Activated CD8-positive, alpha-beta memory T cell treated with anti-CD3 and anti-CD28 coated beads for 4 hours (primary cell): ENCODE data around the gene NAV2.
"Not testable (repeated sequence)": the region's sequence is repeated elsewhere in the genome, so short reads cannot be mapped to it uniquely, and the experiment has no call there.

ENCODE experiments used
- DNase-seq, 2 donors: peaks; one replicate each; pipeline ENCODE4 v3.0.0-alpha.2; 2020; ENCODE audit warnings: low read depth in 2 of 2

NAV2 gene

DNA sequence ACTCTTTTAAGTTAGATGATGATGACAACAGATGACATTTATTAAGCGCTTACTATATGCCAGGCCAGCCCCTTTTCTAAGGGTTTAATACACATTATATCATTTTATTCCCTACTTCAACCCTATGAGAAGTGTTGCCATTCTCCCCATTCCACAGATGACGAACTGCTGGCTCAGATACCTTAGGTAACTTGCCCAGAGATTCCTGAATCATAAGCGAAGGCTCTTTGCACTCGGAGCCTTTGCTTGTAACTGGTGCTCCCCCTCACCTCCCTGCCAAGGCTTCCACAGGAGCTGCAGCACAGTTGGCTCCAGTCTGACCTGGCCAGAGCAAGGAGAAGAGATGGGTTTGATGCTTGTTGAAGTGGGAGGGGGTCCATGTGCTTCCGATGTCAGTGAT lies 404.7 kb downstream of the NAV2 start:
- DNase-seq = no peak

GRCh38 chr11:20118209-20118608 lies 405.6 kb downstream of the NAV2 start:
- DNase-seq = no peak

GRCh38 chr11:20119315-20119714 lies 406.7 kb downstream of the NAV2 start:
- DNase-seq = no peak

DNA sequence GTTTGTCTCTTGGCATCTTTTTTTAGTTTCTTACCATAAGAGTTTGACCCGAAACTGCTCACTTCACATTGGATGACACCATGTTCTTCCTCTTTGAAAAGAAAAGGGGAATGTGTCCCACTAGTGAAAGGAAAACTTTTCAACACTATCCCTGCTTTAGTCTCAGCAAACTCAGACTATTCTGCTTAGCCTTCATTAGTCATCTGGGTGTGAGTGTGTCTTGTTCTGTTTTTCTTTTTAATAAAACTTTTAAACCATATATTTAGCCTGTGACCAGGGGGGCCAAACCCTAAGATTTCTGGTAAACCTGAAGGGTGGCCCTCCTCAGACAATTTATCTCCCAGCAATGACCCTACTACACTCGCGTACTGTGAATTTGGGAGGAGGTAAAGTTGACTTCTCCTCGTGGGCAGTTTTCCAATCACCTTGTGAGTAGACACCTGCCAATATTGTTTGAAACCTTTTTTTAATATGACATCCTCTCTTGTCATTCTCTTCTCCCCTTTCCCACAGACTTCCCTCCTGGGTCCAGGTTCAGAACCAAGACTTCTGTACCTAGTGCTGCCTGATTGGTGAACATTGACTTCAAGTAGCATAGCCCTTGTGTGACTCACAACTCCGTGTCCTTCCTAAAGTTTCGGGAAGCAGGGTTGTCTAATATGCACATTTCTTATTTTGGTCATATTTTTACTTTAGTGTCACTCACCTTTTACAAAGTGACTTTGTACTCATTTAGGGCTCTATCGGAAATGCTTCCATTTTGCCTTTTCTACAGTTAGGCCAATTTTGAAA lies 407.7 kb downstream of the NAV2 start:
- no peak for DNase-seq

GRCh38 chr11:20122131-20122530 lies 409.5 kb downstream of the NAV2 start:
- no peak for DNase-seq

GRCh38 chr11:20125927-20126326 lies 413.3 kb downstream of the NAV2 start:
- no peak for DNase-seq

GRCh38 chr11:20126724-20127123 lies 414.1 kb downstream of the NAV2 start:
- no peak for DNase-seq

DNA sequence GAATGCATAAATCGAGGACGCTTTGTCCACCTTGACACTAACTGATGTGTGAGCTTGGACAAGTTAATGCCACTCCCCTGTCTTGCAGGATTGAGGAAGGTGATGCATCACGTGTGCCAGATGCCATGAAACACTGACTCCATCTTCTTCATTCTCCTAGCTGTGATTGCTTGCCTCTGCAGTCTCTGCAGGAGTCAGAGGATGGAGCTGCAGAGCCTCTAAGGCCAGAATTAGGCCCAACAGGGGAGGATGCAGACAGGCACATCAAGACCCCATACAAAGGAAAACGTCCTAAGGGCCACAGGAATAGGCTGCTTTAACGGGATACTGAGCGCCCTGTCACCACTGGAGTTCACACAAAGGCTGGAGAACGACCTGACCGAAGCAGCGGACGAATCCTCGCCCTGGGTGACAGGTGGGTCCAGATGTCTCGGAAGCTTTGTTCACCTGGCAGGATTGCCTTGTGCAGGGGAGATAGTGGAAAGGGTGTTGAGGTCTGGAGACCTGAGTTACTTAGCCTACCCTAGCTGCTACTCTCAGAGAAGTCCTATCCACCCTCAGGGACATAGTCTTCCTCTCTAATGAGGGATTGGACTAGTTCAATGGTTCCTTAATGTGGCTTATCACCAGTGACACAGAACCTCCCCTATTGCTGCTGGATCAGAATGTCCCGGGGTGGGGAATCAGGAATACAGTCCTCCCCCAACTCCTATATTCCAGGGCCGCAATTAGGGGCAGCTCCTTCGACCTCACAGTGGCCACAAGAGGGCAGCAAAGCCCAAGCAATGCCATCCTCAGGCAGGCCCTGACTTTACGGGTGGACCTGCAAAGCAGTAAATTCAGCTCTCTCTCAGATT lies 415.3 kb downstream of the NAV2 start:
- DNase-seq = peak; percentile 43 to 57

DNA sequence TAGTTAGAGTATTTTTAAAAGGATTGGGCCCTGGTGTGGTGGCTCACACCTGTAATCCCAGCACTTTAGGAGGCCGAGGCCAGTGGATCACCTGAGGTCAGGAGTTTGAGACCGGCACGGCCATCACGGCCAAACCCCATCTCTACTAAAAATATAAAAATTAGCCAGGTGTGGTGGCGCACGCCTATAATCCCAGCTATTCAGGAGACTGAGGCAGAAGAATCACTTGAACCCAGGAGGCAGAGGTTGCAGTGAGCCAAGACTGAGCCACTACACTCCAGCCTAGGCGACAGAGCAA lies 415.8 kb downstream of the NAV2 start:
- DNase-seq = not testable (repeated sequence)

DNA sequence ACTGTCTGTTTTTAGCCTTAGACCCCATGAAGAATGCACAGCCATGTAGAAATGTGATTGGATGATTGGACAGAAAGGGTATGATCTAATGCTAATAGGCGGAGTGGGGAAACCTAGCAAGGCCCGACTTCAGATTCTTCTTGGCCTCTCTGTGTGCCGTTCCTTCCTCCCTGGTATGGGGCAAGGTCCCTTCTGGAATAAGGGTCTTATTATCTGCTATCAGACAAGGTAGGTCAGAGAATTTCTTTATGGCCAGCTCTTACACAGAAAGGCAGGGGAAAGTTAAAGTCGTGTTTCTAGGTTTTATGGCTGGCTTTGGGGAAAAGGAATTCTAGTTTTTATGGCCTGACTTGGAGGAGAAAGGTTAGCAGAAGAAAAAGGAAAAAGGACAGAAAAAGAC lies 417.0 kb downstream of the NAV2 start:
- no peak for DNase-seq

DNA sequence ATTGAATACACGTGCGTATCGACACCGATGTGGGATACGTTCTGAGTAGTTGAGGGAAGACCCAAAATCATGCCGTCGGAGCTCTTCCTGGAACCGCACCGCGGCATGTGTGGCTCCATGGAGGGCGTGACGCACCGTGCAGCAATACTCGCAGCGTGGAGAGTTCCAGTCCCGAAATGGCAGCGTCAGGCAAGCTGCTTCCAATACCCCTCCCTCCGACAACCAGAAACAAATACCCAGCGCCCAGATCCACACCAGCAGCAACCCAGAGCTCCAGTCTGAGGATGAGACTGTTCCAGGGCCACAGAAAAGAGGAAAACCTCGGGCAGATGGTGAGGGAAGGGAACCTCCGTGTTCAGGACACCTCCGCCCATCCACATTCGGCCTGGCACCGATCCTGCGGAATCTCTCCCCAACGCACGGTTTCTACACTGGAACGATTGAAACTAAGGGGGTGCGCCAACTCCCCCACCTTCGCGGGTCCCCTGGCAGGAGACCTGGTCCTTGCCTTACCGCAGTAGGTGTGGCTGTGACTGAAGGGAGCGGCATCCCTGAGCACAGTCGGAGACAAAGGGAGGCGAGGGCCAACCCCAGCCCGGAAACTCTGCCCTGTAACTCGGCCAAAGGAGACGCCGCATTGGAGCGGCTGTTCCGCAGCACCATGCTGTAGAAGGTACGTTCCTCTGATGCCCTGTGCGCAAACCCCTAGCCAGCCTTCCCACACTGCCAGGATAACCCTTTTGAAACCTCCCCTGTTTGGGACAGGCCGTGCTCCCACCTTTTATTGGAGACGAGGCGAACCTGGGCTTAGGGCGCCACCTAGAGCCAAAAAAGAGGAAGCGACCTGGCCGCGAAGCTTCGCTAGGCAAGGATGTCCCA lies 419.4 kb downstream of the NAV2 start:
- no peak for DNase-seq

- DNase-seq = no peak
Observed at GRCh38 chr11:20132667-20133039, 420.0 kb downstream of the NAV2 start.

DNA sequence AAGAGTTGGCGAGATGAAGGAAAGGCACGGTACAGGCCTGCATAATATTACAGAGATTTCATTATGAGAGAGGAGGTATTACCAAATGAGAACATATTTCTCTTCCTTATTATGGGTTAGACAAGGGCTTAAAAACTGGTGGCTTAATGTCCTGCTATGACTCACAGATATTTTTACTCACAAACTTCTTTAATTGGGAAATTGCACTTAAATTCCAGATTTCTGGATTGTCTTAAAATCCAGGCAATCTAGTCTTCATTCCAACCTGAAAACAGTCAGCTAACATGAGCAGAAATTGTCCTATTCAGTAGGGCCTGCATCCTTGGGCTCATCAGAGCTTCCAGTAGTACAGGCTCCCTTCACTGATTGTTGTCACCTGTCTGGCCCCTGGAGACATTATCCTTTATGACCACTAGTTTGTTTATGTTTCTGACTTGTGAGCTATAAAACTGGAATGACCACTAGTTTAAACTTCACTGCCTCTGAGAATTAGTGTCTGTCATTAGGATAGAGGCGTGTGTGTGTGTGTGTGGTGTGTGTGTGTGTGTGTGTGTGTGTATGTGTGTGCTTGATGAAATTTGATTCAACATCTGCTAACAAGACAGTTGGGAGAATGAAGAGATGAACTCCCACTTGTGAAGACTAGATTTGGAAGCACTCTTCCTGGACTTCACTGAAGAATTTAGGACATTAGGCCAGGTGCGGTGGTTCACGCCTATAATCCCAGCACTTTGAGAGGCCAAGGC lies 422.5 kb downstream of the NAV2 start:
- no peak for DNase-seq

DNA sequence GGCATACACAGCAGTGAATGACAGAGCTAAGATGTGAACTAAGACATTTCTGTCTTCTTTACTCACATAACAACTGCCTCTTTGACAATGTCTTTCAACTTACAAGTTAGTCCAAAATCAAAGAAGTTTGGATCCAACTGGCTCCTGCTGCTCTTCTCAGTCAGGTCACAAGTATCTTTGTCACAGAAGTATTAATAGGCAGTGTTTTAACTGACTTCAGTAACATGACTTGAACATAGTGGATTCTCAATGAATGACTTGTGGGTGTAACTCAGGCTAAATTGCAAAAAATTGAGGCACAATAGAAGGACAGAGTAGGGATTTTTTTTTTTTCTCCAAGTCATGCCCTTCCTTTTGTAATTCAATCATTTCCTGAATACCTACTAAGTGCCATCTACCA lies 425.0 kb downstream of the NAV2 start:
- no peak for DNase-seq

DNA sequence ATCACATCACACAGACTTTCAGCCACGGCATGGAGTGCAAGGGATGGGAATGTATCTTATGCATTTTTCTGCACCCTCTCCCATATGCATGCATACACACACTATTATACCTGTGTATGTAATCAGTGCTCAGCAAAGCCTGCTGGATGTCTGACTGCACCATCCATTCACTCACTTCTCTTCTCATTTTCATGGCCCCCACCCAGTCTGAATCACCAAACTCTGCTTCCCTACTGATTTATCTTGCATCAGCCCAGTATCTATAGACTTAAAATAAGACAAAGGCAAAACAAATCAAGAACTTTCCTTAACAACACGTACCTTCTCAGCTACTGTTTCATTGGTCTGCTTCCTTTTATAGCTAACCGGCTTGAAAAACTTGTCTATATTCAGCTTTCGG lies 426.1 kb downstream of the NAV2 start:
- no peak for DNase-seq

- DNase-seq = no peak
Observed at GRCh38 chr11:20154381-20154780, 441.7 kb downstream of the NAV2 start.

DNA sequence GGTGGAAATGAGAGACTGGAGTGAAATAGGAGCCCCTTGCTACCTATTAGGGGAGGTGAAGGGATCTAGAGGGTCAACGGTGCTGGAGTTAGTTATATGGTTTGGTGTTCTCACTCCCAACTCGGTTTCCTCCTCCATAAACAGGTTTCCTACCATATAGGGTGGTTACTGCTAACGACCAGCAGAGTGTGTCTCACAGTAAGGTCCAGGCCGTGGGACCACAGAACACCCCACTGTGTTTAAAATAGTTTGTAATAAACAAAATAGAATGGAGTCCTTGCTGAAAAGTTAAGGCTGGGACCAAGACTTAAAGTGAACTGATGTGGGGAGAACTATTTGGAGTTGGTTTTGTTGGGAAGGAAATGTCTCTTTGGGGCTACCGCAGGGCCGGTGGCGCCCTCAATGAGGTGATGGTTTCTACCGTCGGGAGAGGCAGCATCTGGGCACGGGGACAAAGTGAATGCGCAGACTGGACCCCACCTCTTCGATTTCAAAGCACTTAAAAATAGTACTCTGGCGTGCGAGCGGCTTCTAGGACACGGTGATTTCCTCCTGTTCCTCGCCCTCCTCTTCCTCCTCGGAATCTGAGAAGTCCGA lies 443.1 kb downstream of the NAV2 start:
- no peak for DNase-seq

GRCh38 chr11:20156280-20156875 lies 443.7 kb downstream of the NAV2 start:
- peak in 1 of 2 donors; percentile 31 for DNase-seq

DNA sequence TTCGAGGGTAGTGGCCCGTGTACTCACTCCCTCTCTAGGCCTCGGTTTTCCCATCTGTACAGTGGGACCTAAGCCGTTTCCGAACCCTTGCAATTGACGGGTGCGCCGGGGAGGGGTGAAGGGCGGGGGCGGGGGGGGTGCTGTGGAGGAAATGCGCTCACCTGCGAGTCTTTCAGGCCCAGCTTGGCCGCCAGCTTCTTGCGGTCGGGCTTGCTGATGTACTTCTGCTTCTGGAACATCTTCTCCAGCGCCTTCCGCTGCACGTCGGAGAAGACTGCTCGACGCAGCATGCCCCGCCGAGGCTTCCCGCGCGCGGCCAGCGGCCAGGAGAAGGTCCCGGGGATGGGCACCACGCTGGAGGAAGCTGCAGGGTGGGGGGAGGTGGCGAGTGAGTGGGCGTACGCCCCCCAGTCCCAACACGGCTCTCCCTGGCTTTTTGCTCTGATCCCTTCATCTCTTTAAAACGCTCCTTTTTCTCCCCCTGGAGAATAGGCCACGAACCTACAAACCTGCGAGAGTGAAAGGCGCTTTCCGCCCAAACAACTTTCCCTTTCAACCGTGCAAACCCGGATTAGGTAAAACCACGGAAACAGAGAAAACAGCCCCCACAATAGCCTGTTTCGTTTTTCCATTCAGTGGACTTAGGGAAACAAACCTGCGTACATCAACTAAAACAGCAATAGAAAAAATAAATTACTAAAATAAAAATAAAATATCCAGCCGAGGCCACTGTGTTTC lies 444.4 kb downstream of the NAV2 start:
- peak in 1 of 2 donors; percentile 12 for DNase-seq

- DNase-seq = no peak
Observed at GRCh38 chr11:20157728-20158127, 445.1 kb downstream of the NAV2 start.
